HG02571 (cell line): ENCODE results near the gene AK6.
A peak's percentile ranks its signal among the peaks of the same experiment; 100 is the strongest.
"Not testable (repeated sequence)": the region's sequence is repeated elsewhere in the genome, so short reads cannot be mapped to it uniquely, and the experiment has no call there.

Experiments used
- ATAC-seq: cut with Tn5 transposase; IDR thresholded peaks from one replicate; pipeline ENCODE4 v1.9.1; 2021; ENCODE audit warnings: mild to moderate bottlenecking, moderate library complexity; ENCODE audit not compliant: unreplicated experiment

AK6 gene

DNA sequence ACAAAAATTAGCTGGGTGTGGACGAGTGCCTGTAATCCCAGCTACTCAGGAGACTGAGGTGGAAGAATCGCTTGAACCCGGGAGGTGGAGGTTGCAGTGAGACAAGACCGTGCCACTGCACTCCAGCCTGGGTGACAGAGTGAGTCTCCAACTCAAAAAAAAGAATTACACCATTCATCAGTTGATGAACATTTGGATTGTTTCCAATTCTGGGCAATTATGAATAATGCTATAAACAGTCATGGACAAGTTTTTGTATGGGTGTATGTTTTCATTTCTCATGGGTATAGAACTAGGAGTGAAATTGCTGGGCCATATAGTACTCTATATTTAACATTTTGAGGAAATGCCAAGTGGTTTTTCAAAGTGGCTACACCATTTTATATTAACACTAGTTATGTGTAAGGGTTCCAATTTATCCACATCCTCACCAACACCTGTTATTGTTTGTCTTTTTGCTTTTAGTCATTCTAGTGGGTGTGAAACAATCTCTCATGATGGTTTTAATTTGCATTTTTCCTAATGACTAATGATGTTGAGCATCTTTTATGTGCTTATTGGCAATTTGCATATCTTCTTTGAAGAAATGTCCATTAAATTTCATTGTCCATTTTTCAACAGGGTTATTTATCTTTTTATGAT is 27.7 kb downstream of the AK6 start:
- ATAC-seq = no peak

DNA sequence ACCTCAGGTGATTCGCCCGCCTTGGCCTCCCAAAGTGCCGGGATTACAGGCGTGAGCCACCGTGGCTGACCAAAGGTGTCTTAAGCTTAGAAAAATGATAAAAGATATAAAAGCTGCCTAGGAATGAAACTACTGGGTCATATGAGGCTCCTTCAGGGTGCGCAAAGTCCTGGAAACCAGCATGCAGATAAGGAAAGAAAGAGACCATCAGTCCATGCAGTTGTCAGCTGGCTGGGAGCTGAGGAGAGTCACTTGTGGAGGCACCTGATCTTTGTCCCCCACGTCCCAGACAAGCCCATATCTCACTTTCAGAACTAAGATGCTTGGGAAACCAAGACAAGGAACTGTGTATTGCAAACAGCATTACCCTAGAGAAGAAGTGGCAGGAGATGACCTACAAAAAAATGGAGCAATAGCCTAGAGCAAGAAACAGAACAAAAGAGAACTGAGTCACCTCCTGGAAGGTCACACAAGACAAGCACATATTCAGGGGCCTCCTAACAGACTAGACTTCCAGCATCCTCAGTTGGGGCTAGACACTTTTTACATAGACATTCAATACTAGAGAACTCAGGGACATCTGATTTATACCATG is 33.9 kb downstream of the AK6 start:
- ATAC-seq = no peak

DNA sequence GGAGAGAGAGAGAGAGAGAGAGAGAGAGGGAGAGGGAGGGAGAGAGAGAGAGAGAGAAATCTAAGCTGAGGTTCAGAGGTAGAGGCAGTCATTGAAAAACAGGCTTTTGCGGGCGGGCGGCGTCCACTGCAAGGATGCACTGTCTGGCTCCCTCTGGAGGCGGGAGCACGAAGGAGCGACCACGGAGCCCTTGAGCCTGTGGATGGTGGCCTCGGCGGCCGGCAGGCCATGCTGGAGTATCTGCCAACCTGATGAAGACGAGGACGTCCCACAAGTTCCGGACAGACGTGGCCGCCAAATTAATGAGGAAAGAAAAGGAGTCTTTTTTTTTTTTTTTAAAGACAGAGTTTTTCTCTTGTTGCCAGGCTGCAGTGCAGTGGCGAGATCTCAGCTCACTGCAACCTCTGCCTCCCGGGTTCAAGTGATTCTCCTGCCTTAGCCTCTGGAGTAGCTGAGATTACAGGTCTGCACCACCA is 34.5 kb downstream of the AK6 start:
- ATAC-seq = peak; percentile 78

DNA sequence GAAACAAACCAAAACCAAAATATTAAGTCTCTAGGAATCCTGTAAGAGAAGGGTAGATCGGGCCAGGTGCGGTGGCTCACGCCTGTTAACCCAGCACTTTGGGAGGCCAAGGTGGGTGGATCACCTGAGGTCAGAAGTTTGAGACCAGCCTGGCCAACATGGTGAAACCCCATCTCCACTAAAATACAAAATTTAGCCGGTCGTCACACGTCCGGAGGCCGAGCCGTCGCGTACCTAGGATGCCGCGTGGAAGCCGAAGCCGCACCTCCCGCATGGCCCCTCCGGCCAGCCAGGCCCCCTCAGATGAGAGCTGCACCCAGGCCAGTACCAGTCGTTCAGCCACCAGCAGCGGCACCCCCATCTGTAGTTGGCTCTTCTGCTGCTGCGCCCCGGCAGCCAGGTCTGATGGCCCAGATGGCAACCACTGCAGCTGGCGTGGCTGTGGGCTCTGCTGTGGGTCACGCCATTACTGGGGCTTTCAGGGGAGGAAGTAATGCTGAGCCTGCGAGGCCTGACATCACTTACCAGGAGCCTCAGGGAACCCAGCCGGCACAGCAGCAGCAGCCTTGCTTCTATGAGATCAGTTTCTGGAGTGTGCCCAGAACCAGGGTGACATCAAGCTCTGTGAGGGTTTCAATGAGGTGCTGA is 35.5 kb downstream of the AK6 start:
- ATAC-seq = not testable (repeated sequence)

DNA sequence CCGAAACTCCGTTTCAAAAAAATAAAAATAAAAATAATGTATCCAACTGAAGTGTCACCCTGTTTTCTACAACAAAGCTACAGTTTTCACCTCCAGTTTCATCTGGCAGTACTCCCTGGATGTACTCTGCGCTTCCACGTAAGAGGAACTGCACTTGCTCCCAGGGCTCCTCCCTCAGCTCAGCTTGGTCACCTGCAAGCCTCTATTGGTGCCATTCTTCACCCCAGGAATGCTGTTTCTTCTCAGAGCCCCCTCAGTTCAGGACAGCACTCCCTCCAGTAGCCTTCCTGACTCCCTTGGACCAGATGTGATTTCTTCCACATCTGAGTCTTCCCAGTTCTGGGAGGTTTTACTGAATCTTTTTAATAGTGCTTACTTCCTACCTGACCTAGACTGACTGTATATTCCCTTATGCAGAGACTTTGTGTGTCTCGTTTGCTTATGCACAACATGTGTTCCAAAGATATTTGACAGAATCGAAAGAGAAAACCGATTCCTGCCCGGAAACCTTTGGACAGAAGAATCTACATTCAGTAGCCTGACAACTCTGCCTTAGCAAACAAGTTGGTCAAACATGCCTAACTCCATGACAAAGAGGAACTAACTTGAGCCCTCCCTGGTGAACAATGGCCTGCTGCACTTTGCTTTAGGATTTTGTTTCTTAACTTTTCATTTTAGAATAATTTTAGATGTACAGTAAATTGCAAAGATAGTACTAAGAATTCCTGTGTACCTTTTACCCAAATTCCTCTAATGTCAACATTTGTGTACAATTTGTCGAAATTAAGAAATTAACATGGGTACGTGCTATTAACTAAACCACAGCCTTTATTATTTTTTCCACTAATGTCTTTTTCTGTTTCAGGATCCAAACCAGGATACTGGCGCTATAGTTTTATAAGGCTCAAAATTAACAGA is 37.5 kb downstream of the AK6 start:
- no peak for ATAC-seq

DNA sequence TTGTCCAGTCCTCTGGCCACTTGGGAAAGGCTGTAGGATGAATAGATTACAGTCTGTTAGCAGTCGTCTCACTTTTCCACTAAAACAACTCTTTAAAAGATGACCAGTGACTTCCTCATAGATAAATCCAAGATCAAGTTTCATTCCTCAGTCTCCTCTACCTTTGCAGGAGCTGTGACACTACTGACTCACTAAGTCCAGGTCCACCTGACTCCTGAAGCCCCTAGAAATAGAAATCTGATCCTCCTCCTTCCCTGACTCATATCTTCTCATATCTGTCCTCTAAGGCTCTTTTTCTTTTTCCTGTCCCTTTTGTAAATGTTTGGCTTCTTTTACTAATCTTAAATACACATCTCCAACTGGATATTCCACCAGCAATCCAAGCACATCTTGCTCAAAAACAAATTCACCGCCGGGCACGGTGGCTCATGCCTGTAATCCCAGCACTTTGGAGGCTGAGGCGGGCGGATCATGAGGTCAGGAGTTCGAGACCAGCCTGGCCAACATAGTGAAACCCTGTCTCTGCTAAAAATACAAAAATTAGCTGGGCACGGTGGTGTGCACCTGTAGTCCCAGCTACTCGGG is 39.3 kb downstream of the AK6 start:
- no peak for ATAC-seq

DNA sequence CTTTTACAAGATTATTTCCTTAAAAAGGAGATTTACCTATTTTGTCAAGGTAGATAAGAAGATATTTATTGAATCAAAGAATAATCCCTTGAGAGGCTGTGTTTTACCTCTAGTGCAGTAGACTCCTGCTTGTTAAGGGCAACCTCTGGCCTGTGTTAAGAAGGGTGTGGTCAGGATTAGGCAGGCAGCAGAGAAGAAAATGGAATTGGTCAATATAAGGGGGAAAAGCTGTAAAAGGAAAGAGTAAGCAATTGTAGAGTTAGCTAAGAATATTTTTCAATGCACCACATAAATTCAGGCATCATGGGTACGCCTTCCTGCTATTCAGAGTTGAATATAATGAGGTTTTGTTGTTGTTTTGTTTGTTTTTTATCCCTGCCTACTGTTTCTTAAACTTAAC is 43.0 kb downstream of the AK6 start:
- ATAC-seq = no peak

DNA sequence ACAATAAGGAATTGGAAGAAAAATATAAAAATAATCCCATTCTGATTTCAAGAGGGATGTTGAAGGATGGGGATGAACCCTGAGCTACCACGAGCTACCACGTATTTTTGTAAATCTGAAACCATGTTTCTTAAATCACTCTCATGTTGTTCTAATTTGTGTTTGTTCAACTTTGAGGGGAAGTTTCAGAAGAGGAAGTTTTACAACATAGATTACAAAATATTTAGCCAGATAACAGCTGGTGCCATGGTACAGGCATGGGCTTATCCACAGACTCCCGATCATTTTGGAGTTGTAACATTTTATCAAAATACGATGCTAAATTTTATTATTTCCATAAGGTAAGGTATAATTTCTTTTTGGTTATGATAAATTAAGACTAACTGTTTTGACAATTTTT is 51.9 kb downstream of the AK6 start:
- ATAC-seq = no peak

DNA sequence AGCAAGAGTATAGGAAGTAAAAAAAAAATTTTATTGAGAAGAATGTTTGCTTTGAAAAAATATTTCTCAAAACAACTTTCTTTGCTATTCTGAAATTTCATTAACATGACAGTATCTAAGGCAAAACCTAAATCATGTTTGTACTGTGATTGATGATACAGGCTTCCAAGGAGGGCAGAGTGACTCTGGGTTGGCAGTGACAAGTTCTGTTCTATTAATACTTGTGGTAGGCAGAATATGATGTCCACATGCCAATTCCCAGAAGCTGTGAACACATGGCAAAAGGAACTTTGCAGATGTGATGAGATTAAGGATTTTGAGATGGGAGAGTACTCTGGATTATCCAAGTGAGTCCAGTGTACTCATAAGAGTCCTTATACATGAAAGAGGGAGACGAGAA is 53.3 kb downstream of the AK6 start:
- no peak for ATAC-seq

DNA sequence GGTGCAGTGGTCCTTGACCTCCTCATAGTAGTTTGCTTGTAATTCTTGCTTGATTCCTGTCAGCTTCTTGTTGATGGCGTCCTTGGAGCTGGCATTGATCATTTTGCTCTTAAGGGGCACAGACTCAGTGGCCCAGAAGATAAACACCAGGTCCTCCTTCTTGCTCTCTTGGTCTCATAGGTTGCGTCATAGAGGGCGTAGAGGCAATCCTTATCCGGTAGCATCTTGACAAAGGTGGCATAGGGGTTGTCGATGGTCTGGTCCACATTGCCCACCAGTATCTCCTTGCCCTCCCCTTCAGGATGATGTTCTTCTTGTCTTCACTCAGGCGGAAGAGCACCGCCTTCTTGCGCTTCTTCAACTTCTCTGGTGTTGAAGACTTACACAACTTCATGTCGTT is 55.9 kb downstream of the AK6 start:
- no peak for ATAC-seq

DNA sequence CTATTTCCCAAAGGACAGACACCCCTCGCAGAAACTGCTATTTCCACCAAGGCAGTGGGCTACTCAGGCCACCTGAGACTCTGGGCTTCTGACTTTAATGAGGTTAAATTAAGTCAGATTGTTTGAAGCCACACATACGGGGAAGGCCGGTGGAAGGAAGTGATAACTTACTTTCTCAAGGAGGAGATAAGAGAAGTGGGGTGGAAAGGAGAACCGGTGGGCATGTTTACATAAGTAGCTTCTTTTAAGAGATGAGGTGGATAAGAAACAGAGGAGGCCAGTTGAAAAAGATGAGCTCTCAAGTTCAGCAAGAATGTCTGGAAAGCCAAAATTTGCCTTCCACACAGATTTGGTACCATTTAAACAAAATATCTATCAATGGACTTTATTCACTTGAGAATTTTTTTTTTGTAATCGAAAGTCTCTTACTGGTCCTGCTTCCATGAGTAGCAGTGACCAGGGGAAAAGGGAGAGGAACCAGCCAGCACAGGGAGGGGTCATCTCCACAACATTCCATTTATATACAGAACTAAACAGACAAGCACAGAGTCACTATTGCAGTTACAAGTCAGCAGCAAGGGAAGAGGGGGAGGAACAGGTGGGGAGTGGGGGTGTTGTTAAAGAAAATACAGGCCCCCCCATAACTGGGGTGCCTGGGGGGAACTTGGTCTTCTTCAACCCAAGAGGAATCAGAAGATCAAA is 56.7 kb downstream of the AK6 start:
- ATAC-seq = no peak

DNA sequence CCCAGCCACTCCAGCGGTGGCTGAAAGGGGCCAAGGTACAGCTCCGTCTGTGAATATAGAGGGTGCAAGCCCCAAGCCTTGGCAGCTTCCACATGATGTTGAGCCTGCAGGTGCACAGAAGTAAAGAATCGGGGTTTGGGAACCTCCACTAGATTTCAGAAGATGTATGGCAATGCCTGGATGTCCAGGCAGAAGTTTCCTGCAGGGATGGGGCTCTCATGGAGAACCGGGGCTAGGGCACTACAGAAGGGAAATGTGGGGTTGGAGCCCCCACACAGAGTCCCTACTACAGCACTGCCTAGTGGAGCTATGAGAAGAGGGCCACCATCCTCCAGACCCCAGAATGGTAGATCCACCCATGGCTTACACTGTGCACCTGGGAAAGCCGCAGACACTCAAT is 59.9 kb downstream of the AK6 start:
- no peak for ATAC-seq

DNA sequence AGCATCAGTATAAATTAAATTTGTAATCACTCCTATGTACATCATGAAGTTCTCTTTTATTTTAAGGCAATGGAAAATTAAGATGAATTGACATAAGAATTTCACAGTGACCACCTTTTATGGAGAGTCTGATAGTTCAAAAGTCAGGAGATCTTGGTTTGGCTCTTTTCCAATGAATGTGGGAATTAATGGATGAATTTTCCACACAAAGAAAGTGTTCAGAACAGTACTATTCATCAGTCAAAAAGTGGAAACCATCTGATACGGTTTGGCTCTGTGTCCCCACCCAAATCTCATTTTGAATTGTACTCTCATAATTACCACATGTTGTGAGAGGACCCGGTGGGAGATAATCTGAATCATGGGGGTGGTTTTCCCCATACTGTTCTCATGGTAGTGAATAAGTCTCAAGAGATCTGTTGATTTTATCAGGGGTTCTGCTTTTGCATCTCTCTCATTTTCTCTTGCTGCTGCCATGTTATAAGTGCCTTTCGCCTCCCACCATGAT is 61.2 kb downstream of the AK6 start:
- ATAC-seq = no peak

DNA sequence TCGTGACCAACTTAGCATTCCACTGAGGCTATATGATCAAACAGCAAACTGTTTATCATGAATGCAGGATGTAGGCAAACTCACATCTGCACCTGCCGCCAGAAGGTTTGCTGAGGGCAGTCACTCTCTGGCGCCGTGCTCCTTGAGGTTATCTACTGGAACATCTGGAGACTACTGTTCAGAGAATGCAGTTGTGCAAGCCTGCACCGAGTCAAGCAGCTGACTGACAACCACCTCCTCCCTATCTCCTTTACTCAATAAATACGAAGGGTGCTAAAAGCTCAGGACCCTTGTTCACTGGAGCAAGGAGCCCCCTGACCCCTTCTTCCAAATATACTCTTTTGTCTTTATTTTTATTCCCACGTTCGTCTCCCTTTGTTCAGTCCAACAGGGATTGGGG is 63.8 kb downstream of the AK6 start:
- ATAC-seq = no peak
